ENCODE measurements around the gene TMEM14C.
A peak's percentile ranks its signal among the peaks of the same experiment; 100 is the strongest.

TMEM14C gene

DNA sequence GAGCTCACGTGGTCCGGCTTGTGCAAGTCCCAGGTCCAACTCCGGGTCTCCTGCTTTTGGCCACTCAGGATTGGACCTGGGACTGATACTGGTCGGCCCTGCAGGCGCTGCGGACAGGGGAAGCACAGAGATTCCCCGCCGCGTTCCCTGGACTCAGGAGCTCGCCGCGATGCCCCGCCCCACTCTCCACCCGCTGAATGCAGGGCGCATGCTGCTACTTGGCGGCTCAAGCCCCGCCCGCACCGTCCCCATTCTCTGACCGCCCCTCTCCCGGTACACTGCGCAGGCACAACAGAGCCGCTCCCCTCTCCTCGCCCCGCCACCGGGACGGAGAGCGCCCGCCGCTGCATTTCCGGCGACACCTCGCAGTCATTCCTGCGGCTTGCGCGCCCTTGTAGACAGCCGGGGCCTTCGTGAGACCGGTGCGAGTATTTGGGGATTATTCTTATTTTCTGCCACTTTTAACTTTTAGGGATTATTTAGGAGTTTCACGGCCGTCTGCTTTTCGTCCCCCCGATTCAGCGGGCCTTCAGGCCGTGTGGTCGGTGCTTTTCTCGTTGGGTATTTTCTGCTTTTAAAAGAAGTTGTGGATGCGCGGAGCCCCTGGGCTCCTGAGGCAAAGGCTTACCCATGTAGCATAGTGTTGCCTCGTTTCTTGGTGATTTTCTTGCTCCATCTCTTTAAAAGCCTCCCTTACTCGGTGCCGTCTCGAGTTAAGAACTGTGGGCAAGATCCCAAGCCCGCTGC, at the start of gene TMEM14C:
Gene TMEM14C, plus strand, starts transcription at position 251 of the 747 bp plus-strand sequence. CDS start 1,544 bp downstream, outside the sequence.
- peak within 1 kb of the TSS; percentile 54 for H3K4me3 ChIP-seq (ENCODE audit: low read depth, low read length)
- TF ChIP-seq, protein P1, sequence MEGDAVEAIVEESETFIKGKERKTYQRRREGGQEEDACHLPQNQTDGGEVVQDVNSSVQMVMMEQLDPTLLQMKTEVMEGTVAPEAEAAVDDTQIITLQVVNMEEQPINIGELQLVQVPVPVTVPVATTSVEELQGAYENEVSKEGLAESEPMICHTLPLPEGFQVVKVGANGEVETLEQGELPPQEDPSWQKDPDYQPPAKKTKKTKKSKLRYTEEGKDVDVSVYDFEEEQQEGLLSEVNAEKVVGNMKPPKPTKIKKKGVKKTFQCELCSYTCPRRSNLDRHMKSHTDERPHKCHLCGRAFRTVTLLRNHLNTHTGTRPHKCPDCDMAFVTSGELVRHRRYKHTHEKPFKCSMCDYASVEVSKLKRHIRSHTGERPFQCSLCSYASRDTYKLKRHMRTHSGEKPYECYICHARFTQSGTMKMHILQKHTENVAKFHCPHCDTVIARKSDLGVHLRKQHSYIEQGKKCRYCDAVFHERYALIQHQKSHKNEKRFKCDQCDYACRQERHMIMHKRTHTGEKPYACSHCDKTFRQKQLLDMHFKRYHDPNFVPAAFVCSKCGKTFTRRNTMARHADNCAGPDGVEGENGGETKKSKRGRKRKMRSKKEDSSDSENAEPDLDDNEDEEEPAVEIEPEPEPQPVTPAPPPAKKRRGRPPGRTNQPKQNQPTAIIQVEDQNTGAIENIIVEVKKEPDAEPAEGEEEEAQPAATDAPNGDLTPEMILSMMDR (IDR thresholded peaks at IDR 0.05; ENCODE audit: borderline replicate concordance, insufficient read depth, low read depth, low read length) = no peak

DNA sequence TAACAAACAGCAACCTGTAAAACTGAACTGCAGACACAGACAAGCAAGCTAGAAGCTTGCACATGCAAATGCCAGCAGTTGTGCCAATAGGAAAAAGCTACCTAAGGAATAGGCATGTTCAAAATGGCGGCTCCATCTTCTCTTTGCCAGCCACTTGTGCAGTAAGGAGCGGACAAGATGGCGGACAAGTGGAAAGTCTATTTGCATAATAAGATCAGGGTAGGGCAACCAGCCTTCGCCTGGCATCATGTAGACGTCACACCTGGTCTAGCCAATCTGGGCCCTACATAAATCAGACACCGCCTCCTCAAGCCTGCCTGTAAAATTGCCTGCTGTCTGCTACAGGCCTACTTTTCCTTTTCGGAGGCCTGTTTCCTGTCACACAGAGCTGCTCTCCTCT, 46.5 kb upstream of the TMEM14C start:
- no peak overlapping the region for H3K4me3 ChIP-seq (ENCODE audit: low read depth, low read length)
- TF ChIP-seq, protein P1 (IDR thresholded peaks at IDR 0.05; ENCODE audit: borderline replicate concordance, insufficient read depth, low read depth, low read length) = no peak

DNA sequence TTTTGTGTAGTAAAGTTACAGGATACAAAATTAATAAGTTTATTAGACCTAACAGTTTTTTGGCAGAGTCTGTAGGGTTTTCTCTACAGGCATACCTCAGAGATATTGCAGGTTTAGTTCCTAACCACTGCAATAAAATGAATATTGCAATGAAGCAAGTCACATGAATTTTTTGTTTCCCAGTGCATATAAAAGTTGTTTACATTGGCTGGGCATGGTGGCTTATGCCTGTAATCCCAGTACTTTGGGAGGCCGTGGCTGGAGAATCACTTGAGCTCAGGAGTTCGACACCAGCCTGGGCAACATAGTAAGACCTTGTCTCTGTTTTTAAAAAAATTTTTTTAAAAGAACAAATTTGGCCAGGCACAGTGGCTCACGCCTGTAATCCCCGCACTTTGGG, 44.4 kb upstream of the TMEM14C start:
- TF ChIP-seq, protein P1 (IDR thresholded peaks at IDR 0.05; ENCODE audit: borderline replicate concordance, insufficient read depth, low read depth, low read length) = no peak
- H3K4me3 ChIP-seq (ENCODE audit: low read depth, low read length) = no peak overlapping the region

DNA sequence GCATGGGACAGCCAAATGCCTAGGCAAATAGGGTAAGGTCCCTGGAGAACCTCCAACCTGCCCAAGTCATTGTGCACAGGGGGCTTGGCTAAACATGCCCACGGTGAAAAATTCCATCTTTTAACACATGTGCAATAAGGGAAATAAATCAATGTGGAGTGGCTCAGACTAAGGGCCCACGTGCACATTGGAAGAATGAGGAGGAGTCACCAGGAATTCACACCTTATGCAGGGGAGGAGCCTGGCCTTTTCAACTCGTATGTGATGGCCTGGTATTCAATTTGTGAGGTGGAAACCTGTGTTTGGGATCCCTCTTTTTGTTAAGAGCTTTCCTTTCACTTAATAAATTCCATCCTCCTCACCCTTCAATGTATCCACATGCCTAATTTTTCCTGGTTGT, 41.1 kb upstream of the TMEM14C start:
- no peak overlapping the region for H3K4me3 ChIP-seq (ENCODE audit: low read depth, low read length)
- TF ChIP-seq, protein P1 (IDR thresholded peaks at IDR 0.05; ENCODE audit: borderline replicate concordance, insufficient read depth, low read depth, low read length) = no peak

DNA sequence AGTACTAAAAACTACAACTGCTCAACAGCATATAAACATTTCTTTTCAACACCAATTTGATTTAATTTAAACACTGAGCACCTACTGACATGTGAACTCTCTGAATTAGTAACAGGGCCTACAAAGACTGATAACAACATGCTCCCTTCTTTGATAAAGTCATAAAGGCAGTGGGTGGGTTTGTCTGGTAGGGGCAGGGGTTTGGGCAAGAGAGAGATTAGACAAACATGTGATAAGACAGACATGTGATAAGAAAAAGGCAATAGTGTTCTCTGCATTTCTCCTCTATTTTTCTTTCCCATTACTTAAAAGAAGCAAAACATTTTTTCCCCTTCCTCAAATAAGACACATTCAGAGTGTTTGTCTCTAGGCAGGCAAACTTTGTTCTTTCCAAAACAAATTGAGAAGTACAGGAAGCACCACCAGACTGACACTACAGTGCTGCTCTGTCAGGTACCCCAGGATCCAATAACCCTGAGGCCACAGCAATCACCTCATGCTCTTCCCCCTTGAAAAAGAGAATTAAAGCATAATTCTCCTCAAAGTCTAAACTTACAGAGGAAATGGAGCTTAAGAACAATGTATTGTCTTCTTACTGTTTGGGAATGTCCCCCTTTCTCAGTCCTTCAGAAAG, 40.4 kb upstream of the TMEM14C start:
- TF ChIP-seq, protein P1 (IDR thresholded peaks at IDR 0.05; ENCODE audit: borderline replicate concordance, insufficient read depth, low read depth, low read length) = no peak

DNA sequence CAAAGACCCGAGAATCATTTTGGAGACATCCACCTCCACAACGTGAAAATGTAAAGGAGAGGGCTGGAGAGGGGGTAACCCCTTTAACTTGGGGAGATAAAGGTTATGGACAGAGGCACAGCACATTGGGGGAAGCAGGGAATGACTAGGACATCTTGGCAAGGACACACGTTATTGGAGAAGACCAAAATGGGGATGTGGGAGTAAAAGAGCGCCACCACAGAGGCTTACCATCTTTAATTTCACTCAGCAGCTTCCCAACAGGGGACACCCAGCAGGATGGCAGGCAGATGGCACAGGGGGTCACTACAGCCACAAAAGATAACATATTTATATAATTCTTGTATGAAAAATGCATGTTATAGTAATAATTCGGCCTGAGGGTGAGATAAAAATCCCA, 38.3 kb upstream of the TMEM14C start:
- H3K4me3 ChIP-seq (ENCODE audit: low read depth, low read length) = no peak overlapping the region
- TF ChIP-seq, protein P1 (IDR thresholded peaks at IDR 0.05; ENCODE audit: borderline replicate concordance, insufficient read depth, low read depth, low read length) = no peak

More for the DNA sequence above, 40.4 kb upstream of the TMEM14C start:
- no peak overlapping the region for H3K4me3 ChIP-seq (ENCODE audit: low read depth, low read length)
